Hippocampal formation (tissue), 2 donors: ENCODE data around the gene TMEM92.
A peak's percentile ranks its signal among the peaks of the same experiment; 100 is the strongest.
"Not testable (repeated sequence)": the region's sequence is repeated elsewhere in the genome, so short reads cannot be mapped to it uniquely, and the experiment has no call there.

Experiments
- DNase-seq, 2 donors: peaks; one replicate each; lab custom pipeline; 2025; lab: John Stamatoyannopoulos, UW

Gene TMEM92

DNA sequence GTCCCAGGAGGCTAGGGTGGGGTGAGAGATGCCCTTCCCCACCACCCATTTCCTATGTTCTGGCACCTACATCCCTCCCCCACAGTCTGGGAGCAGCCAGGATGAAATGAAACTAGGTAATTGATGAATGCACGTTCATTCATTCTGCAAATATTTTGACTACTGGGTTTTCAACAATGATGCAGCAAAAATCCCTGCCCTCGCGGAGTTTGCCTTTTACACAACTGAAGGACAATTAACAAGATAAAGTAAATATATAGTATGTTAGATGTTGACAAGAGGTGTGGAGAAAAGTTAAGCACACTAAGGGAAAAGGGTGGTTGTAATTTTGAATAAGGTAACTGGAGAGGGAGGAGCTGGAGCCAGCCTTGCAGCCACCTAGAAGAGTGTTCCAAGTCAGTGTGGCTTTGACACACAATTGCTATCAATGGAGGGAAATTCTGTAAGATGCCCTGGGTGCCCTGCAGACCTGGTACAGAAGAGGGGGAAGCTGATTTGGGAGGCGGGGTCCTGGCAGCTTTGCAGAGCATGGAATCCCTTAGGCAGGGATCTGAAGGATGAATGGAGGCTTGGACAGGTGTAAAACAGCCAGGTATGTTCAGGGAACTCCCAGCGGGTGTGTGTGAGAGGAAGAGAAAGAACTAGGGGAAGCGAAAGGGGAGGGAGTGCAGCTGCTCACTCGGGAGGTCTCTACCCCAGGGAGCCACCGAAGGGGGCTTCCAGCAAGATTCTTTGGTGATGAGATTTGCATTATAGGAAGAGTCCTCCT lies 2.5 kb downstream of the TMEM92 start:
- DNase-seq, result no peak

DNA sequence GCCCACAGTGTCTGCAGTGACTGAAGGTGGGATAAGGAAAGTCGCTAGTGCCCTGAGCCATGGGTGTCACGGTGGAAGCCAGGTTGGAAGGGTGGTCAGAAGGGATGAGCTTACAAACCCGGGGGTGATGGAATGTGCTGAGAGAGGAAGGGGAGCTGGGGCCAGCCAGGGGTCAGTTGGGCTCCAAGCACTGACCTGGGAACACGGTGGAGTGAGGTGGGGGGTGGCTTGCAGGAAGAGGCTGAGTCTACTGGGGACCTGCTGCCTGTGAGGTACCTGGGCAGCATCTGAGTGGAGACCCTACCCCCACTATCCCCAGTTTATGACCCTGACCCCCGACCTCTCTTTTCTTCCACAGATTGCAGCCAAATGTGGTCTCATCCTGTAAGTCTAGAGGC lies 3.1 kb downstream of the TMEM92 start:
- DNase-seq, result no peak

DNA sequence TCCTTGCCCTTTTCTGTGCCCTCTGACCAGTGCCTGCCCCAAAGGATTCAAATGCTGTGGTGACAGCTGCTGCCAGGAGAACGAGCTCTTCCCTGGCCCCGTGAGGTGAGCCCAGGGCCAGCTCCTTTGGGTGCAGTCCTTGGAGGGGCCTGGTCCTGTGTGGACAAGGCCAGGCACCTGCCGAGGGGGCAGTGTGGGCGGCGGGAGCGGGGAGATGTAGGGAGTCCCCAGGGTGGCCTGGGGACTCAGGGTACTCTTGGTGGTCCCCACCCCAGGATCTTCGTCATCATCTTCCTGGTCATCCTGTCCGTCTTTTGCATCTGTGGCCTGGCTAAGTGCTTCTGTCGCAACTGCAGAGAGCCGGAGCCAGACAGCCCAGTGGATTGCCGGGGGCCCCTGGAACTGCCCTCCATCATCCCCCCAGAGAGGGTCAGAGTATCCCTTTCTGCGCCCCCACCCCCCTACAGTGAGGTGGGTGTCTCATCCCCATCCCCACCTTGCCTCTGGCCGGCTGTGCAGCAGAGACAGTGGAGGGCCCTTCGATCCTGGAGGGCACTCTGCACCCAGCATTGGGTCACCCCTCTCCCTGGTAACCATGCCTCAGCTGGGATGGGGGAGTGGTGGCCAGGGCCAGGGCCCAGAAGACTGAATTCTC lies 4.4 kb downstream of the TMEM92 start:
- DNase-seq, result no peak

DNA sequence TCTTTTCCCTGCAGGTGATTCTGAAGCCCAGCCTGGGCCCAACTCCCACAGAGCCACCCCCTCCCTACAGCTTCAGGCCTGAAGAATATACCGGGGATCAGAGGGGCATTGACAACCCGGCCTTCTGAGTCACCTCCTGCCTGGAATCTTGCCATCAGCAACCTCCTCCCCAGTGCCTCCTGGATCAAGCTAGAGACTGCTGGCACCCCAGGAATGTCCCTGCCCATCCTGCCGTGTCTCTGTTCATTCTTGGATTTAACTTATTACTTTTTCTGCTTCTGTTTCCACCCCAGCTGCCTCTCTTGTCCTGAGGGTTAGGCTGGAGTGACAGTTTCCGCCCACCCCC lies 4.9 kb downstream of the TMEM92 start:
- DNase-seq, result no peak

DNA sequence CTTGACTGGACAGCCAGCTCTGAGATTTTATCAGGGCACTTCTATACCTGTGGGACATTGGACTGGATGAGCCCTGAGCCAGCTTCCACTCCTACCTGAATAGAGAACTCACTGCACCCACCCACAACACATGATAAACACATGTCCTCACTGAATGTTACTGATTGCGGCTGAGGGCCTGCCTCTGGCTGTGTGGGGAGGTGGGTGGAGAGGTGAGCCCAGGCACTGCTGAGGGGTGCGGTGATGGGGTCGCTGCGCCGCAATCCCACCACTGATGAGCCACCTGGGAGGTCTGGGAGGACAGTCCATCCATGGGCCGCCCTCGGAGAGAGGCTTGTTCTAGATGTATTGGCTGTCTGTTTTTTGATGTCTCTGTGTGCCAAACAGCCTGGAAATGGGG lies 5.4 kb downstream of the TMEM92 start:
- no peak for DNase-seq

DNA sequence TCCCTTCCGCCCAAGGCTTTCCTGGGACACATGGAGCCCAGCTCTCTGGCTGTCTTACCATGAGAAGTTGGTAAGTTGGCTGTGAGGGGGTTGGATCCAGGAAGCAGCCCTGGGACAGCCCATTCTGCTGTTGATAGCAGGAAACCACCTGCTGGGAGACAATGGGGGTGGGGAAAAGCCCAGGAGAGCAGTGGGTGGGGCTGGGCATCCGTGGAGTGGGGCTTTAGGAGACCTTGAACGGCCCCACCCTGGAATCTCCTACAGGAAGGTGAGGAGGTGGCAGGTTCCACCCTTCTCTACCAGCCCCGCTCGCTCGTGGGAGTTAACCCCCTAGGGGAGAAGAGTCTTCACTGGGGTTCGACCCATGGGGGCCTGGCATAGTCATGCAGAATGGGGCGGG lies 5.8 kb downstream of the TMEM92 start:
- no peak for DNase-seq

DNA sequence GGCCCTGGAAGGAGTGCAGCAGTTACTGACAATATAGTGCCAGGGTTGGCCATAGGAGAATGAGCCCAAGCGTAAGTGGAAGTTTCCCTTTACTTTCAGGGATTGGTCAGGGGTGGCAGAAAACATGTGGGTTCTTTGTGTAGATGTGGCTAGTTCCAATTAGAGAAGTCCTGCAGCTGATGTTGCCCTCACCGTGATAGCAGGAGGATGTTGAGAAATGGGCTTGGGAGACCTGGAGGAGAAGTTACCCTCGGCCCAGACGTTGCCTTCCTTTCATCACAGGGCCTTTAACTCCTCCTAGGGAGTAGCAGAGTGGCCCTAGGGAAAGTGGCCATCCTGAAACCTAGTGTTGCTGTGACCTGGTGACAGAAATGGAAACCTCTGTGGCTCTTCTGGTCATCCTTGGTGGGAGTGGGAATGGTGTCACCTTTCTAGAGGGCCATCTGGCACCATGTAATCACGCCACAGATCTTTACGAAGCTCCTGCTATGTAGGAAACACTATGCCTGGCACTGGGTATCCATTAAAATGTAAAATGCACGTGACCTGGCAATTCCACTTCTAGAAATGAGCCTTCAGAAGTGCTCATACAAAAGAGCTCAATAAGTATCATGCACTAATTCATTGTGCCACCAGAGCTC lies 6.7 kb downstream of the TMEM92 start:
- DNase-seq, result no peak

DNA sequence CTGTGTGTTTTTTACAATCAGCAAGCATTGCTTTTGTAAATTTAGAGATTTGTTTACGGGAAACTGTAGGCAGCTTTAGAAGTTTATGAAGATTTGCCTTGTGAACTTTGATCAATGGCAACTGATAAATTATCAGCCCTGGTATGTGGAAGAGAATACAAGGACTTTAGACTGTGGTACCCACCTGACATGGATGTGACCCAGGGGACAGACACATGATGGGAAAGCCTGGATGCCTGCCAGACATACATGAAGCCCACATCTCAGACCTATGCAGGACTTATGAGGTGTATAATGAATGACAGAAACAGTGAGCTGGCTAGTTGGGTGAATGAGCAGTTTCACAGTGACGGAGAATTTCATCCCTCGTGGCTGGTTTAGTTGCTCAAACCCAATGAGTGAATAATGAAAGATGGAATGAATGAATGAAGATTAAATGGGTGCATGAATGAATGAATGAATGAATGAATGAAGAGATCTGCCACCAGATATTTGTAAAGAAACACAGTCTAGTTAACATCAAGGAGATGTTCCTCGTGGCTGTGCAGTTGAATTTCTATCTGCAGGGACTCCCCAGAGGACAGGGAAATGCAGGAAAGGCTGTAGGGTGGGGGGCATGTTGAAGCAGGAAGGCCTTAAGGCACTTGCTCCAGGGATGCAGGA lies 7.6 kb downstream of the TMEM92 start:
- DNase-seq, result no peak

DNA sequence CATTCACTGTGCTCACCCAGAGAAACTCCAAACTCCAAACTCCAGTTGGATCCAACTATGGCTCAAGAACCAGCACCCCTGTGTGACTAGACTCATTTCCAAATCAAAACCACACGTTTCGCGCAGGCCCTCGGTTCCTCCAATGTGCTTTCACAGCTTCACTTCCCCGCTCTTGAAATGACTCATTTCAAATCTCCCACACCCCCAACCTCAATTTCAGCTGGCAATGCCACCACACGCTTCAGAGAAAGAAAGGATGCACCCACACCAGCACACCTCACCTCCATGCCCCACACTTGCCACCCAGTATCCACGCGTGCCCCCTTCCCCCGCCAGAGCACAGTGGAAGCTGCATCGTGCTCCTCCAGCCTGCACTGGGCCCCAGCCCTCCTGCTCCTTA lies 9.0 kb downstream of the TMEM92 start:
- DNase-seq, result no peak

DNA sequence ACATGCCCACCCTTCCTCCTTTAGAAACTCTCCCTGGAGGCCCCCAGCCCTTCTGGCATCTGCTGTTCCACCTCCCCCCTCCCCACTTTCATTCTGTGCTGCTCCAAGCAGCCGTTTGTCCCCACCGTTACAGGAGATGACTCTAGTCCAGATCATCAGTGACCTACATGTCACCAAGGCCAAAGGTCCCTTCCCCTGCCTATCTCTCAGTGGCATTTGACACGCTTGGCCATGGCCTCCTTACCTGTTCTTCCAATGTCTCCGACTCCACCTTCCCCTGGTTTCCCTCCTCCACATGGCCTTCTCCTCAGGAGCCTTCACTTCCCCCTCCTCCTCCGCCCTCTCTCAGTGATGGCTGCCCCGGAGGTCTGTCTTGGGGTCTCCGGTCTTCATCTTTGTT lies 9.4 kb downstream of the TMEM92 start:
- no peak for DNase-seq

DNA sequence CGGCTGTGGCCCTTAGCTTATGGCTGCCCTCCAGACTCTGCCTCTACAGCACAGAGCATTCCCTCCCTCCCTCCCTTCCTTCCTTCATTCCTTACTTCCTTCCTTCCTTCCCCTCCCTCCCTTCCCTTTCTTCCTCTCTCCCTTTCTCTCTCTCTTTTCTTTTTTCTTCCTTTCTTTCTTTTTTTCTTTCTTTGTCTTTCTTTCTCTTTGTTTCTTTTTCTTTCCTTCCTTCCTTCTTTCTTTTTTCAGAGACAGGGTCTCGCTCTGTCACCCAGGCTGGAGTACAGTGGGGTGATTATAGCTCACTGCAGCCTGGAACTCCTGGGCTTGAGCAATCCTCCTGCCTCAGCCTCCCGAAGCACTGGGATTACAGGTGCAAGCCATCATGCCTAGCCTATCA lies 11.7 kb downstream of the TMEM92 start:
- DNase-seq, result no peak

DNA sequence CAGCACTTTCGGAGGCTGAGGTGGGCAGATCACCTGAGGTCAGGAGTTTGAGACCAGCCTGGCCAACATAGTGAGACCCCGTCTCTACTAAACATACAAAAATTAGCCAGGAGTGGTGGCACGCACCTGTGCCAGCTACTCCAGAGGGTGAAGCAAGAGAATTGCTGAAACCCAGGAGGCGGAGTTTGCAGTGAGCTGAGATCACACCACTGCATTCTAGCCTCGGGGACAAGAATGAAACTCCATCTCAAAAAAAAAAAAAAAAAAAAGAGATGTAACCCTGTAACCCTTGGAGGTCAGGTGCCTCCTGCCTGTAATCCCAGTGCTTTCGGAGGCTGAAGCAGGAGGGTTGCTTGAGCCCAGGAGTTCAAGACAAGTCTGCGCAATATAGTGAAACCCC lies 13.0 kb downstream of the TMEM92 start:
- DNase-seq, result not testable (repeated sequence)

DNA sequence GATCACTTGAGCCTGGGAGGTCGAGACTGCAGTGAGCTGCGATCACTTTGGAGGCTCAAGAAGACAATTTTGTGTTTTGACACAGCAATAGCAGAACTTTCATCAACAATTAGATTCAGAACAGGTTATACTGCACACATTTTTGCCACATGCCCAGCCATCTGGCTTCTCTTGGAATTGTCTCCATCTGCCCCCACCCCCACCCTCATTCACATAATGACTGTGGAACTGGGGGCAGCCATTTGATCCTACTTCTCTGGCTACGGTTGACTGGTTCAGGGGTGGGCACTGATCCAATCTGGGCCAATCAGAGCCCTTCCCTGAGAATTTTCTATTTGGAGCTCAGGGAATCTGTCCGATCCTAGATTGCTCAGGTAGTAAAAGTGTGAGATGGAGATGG lies 14.0 kb downstream of the TMEM92 start:
- DNase-seq, result no peak

DNA sequence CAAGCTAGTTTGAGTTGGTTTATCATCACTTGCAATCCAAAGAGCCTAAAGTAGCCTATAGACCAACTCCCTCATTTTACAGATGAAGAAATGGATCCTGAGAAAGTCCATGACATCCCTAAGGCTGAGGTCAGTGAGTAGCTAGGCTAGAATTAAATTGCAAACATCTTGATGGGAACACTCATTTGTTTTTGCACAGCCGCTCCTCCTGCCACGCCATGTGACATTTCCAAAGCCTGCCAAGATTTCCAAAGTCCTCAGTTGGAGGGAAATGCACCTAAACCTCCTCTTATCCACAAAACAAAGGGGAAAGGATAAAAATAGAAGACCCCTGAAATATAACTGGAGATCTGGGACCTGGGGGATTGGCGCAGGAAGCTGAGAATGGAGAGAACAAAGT lies 15.0 kb downstream of the TMEM92 start:
- no peak for DNase-seq

DNA sequence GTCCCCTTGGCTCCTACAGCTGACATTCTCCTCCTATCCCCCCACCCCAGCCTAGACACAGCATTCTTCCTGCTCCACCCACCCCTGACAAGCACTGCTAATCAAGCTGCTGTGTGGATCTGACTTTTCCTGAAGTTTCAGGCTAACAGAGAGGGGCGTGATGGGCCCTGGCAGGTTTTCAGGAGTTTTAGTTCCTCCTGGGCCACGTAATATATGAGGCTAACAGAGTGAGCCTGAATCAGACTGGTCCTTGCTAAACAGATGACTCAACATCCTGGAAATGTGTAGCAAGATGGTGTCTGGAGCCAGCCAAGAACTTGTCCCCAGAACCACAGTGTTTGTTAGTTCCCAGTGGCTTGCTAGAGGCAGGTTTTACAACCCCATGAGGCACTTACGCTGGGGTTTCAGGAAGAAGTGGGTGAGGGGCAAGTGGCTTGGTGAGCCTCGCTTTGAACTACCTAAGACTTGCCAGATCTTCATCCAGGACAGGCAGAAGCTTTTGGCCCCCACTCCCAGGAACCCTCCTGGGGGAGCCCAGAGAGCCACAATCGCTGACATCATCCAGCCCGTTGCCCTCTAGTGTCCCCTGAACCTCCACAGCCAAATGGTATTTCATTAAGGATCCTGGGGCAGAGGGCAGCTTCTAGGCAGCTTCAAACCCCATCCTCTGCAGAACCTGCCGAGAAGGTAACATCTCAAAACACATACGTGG lies 15.9 kb downstream of the TMEM92 start:
- peak; percentile 15 to 41 for DNase-seq

DNA sequence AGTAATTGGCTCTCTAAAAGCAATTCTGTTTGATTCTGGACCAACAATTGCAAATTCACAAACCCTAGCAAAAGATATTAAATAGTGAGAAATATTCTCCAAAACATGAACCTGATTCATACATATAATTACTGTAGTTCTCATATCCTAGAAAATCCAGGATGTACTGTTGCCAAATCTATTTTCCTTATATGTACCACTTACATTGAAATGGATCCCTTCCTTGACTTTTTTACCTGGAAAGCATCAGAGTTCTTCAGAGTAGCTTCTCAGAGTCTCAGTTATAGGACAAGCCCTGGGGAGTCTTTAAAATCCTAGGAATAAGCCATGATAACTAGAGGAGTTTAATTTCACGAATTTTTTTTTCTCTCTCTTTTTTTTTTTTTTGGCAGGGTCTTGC lies 16.7 kb downstream of the TMEM92 start:
- no peak for DNase-seq

DNA sequence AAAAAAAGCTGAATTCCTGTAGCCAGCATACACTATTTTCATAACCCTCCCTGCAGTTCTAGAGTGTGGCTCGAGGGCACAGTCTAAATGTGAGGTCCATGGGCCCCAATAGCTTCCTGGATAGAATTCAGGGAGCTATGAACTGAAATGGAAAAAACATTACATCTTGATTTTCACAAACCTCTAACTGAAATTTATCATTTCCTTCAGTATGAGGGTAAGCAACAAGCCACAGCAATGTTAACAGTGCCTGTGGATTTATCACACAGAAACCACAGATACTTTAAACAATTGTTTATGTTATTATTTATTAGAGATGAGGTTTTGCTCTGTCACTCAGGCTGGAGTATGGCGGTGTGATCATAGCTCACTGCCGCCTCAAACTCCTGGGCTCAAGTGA lies 18.2 kb downstream of the TMEM92 start:
- no peak for DNase-seq

DNA sequence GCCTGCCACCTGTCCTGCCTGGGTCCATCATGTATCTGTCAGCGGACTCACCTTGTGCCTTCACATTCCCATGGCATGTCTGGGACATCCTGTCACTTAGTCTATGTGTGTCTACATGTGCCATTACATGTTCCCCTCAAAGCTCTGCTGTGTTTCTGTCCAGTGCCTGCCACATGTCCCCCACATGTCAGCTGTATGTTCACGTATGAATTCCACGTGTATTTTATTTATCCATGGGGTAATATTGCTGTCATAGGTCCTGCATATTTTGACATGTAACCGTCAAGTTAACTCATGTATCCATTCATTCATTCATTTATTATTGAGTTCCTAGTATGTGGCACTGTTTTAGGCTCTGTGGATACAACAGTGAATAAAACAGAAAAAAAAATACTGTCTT lies 20.8 kb downstream of the TMEM92 start:
- DNase-seq, result no peak

DNA sequence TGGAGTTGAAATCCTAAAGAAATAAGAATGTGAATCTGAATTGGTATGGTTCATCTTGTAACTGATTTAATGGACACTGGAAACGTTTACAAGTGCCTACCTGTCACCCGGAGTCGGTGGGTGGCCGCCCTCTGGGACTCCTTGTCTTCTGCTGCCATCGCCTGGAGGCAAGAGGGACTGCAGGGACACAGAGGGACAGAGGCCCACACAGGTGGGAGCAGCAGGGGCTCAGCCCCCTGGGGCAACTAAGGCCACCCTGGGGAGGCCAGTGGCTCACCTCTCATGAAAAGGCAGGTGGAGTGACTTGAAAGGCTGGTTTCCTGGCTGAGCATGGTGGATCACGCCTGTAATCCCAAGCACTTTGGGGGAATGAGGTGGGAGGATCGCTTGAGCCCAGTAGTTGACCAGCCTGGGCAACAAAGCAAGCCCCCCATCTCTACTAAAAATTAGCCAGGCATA lies 23.2 kb downstream of the TMEM92 start:
- peak; percentile 3 to 8 for DNase-seq

DNA sequence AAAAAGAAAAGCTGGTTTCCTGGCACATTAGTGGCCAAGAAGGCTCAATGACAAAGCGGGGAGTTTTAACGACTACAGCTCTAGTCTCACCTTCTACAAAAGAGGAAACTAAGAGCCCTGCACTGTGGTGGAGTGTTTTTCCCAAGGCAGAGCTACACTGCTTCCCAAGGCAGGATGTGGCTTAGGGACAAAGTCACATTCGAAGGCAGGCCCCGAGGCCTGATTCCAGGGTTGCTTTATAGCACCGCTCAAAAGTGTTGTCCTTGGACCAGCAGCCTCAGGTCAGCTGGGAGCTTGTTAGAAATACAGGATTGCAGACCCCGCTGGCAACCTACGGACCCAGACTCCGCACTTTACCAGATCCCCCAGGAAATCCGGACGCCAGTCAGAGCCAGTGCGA lies 23.8 kb downstream of the TMEM92 start:
- DNase-seq, result no peak

DNA sequence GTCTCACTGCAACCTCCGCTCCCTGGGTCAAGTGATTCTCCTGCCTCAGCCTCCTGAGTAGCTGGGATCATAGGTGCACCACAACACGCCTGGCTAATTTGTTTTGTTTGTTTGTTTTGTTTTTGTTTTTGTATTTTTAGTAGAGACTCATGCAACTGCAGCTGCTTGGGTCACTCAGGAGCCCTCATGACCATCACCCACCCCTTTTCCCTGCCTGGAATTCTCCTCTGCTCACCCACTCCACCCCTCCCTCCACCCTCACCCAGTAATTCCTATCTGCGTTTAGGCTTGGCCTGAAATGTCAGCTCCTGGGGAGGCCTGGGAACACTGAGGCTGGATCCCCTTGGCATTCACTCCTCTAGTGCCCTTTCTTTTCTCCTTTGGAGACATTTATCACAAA lies 25.5 kb downstream of the TMEM92 start:
- DNase-seq, result no peak

DNA sequence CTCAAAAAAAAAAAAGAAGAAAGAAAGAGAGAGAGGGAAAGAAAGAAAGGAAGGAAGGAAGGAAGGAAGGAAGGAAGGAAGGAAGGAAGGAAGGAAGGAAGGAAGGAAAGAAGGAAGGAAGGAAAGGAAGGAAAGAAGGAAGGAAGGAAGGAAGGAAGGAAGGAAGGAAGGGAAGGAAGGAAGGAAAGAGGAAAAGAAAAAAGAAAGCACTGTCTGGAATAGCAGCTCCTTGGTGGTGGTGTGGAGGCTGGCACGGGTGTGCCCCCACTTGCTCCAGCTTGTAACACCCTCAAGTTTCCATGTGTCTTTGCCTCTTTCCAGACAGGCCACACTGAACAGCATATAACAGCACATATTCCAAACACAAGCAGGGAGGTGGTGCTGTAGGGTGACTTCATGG lies 26.6 kb downstream of the TMEM92 start:
- DNase-seq, result not testable (repeated sequence)
